HG02852 (cell line): Measurements from ENCODE around the gene PLP1.
"Not testable (repeated sequence)": the region's sequence is repeated elsewhere in the genome, so short reads cannot be mapped to it uniquely, and the experiment has no call there.

Experiments
- ATAC-seq: cut with Tn5 transposase; IDR thresholded peaks from one replicate; pipeline ENCODE4 v1.9.1; 2021; ENCODE audit warnings: mild to moderate bottlenecking, moderate library complexity; ENCODE audit not compliant: unreplicated experiment

PLP1 gene

DNA sequence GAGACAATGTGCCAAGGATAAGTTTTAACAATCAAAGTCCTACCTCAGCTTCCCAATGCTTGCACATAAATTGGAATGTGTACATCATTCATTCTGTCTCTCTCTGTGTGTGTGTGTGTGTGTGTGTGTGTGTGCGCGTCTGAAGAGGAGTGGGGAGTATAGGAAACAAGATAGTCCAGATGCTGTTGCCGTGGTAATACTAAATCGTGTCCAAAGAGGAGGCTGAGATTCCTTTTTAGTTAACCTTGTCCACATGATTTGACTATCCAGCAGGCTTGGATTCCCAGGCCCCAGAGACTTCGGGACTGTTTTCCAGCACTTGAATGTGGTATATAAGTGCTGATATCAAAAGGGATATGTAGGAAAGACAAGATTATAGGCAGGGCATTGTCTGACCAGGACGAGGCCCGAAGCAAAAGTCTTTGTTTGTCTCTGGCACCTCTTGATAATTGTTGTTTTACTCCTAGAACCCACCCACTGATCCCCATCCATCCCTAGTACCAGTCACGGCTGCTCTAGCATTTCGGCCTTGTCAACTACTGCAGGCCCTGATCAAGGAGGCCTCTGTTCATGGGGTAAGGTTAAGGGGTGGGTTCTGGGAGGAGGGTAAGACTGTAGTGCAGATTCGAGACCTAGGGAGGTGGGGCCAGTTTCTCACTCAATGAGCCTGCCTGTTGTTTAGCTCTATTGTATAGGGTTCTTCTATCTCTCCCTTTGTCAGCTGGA, 3.9 kb downstream of the PLP1 start:
- no peak for ATAC-seq

DNA sequence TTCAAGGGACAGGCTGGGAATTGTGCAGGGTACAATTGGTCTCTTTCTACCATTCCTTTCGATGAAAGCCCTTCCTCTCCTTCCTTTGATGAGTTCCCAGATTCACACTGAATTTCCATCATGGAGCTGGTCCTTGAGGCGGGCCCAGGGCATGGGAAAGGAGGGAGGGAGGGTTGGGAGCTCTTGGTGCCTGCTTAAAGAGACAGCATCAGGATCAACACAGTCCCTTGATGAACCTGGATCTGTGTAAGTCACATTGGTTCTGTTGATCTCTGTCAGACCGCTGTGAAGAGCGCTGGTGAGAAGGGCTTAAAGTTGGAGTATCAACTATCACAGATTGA, 4.4 kb downstream of the PLP1 start:
- no peak for ATAC-seq

DNA sequence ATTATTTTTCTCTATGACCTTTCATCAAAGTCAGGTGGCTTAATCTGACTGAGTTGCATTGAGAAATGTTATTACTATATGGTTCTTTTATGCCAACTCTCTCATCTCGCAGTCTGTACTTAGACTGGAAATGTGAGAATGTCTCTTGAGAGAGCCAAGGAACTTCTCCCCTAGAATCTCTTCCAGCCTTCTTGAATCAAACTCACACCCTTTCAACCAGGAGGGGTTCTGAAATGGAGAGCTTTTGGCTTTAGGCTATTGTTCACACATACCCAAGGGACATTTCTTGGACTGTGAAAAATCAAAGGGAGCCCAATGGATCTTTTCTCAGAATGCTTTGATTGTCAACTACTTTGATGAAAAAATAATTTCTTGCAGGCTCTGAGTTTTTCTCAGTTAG, 5.1 kb downstream of the PLP1 start:
- ATAC-seq, result no peak

GRCh38 chrX:103782640-103783039, 6.0 kb downstream of the PLP1 start:
- no peak for ATAC-seq

DNA sequence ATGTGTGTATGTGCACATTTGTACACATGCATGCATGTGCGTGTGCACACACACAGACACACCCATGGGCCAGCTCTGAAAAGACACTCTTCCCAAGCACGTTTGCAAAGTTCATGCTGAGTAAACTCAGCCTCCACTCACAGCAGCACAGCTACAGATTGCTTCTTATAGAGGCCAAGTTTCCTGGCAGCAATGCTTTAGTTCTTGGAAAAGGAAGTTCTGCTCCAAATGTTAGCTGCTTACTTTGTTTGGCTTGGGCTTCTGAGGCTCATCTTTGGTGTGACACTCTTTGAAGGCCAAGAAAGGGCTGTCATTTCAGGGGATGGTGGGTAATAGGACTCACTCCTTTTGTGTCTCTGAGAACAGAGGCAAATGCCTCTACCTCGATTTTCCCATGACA, 6.6 kb downstream of the PLP1 start:
- ATAC-seq, result no peak

- no peak for ATAC-seq
Observed at GRCh38 chrX:103783971-103784370, 7.3 kb downstream of the PLP1 start.

- ATAC-seq, result peak; percentile 86
Observed at GRCh38 chrX:103789004-103789403, 12.4 kb downstream of the PLP1 start.

GRCh38 chrX:103791228-103791627, 14.6 kb downstream of the PLP1 start:
- ATAC-seq, result no peak

- no peak for ATAC-seq
Observed at GRCh38 chrX:103791826-103792485, 15.3 kb downstream of the PLP1 start.

DNA sequence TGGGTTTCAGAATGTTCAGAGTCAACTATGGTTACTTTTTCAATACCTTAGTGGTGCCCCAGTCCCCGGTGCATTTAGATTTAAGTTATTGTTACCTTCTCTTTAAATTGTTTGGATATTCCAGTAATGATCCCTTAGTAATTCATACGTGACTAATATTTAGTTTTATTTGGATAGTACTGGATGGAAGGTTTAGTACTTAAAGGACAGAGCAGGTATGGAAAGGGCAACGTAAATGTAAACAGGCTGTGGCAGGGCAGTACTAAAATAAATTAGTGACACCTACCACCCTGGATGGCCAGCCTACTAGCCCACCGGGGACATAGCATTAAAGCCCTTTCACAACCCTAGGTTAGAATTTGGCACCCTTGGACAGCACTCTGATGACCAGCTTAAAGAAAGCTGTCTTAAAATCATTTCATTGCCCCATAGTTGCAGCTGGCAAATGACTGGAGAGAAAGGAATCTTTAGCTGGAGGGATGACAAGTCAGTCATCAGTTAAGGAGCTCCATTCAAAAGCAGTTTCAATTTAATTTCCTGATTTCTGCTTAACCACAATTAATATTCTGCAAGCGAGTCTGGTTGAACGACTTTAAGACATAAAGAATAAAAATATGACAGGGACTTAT, 16.4 kb downstream of the PLP1 start:
- no peak for ATAC-seq

GRCh38 chrX:103793545-103793940, 16.9 kb downstream of the PLP1 start:
- no peak for ATAC-seq

DNA sequence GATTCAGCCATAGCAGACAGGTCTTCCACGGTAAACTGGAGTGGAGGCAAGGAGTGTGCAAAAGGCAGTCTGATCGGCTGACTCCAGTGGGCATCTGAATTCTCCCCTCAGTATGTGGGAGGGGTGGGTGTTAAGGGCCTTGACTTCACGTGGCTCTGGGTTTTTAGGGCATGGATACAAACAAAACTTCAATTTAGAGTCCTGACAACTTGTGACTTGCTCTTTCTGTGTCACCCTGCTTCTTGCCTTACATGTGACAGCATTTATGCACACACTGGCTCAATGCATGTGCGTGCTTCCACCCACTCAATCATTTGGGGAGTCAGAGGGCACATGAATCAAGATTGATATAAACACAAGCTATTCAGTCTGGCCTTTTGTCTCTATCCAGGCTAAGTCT, 17.5 kb downstream of the PLP1 start:
- ATAC-seq, result no peak

- ATAC-seq, result no peak
Observed at GRCh38 chrX:103797691-103798090, 21.1 kb downstream of the PLP1 start.

- no peak for ATAC-seq
Observed at GRCh38 chrX:103800318-103800717, 23.7 kb downstream of the PLP1 start.

DNA sequence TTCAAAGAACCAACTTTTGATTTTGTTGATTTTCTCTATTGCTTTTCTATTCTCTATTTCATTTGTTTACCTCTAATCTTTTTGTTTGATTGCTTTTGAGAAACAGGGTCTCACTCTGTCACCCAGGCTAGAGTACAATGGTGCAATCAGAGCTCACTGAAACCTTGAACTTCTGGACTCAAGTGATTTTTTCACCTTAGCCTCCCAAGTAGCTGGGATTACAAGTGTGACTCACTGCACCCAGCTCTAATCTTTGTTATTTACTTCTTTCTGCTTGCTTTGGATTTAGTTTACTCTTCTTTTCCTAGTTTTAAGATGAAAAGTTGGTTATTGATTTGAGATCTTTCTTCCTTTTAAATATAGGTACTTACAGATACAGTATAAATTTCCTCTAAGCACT, 29.2 kb downstream of the PLP1 start:
- no peak for ATAC-seq

- no peak for ATAC-seq
Observed at GRCh38 chrX:103806862-103807474, 30.3 kb downstream of the PLP1 start.

- no peak for ATAC-seq
Observed at GRCh38 chrX:103811858-103812257, 35.2 kb downstream of the PLP1 start.

- ATAC-seq, result not testable (repeated sequence)
Observed at GRCh38 chrX:103817101-103817500, 40.5 kb downstream of the PLP1 start.

DNA sequence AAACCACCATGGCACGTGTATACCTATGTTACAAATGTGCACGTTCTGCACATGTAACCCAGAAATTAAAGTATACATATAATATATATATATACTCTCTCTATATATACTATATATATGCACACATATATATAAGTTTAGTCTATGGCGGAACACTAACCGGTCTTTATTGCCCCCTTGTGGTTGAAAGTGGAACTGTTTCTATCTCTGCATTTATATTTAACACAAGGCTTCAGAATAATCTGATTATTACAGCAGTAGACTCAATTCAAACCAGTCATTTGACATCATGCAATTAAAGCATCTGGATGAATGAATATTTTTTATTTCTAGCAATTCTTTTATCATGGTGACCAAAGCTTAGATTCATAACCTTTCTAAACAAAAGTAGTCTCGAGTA, 40.9 kb downstream of the PLP1 start:
- ATAC-seq, result peak; percentile 56

- no peak for ATAC-seq
Observed at GRCh38 chrX:103818842-103819619, 42.4 kb downstream of the PLP1 start.

- ATAC-seq, result not testable (repeated sequence)
Observed at GRCh38 chrX:103820802-103821201, 44.2 kb downstream of the PLP1 start.
